Measurements from ENCODE around the gene ALKBH1. TPM values are rescaled to one million over a fixed set of nuclear protein-coding genes. Genes with fewer than 3 reads are reported as not detected.

ALKBH1 gene
- total and polyA plus RNA-seq, 2 of the 13 experiments (the other 11 are each of a cell fraction or from before 2014, with no cell fraction given): 12.5 to 14.3 TPM

- TF ChIP-seq SMAD3 (CRISPR knock-in tag; IDR thresholded peaks at IDR 0.05) (peak; percentile 79; the same call in 1 of the 2 replicates), PRMT3 (CRISPR knock-in tag; IDR thresholded peaks at IDR 0.05; ENCODE audit: borderline replicate concordance, low read depth) (no peak), HNF4G (IDR thresholded peaks at IDR 0.05; ENCODE audit: borderline replicate concordance, low read depth, low read length) (no peak), HNF4G (CRISPR knock-in tag; IDR thresholded peaks at IDR 0.05; ENCODE audit: borderline replicate concordance, low read depth) (no peak), PRDM10 (CRISPR knock-in tag; IDR thresholded peaks at IDR 0.05; ENCODE audit: low read depth) (no peak), YEATS4 (CRISPR knock-in tag; IDR thresholded peaks at IDR 0.05; ENCODE audit: borderline replicate concordance) (peak; percentile 77), HCFC1 (IDR thresholded peaks at IDR 0.05; ENCODE audit: low read depth, low read length) (peak; percentile 69), ZNF101 (CRISPR knock-in tag; IDR thresholded peaks at IDR 0.05; ENCODE audit: borderline replicate concordance, low read depth) (no peak), ZNF143 (CRISPR knock-in tag; IDR thresholded peaks at IDR 0.05) (peak; percentile 68), ZNF589 (CRISPR knock-in tag; conservative IDR thresholded peaks at IDR 0.05) (no peak), MTERF4 (CRISPR knock-in tag; IDR thresholded peaks at IDR 0.05) (no peak), RFXAP (CRISPR knock-in tag; IDR thresholded peaks at IDR 0.05; ENCODE audit: borderline replicate concordance) (peak; percentile 57; the same call in 1 of the 2 replicates), KMT2B (CRISPR knock-in tag; IDR thresholded peaks at IDR 0.05) (peak; percentile 97), ZNF496 (CRISPR knock-in tag; IDR thresholded peaks at IDR 0.05; ENCODE audit: insufficient replicate concordance) (no peak), FOSL2 (CRISPR knock-in tag; IDR thresholded peaks at IDR 0.05) (peak; percentile 22; the same call in 1 of the 2 replicates), ZFP62 (CRISPR knock-in tag; IDR thresholded peaks at IDR 0.05) (no peak), KDM3A (CRISPR knock-in tag; IDR thresholded peaks at IDR 0.05; ENCODE audit: low read depth) (no peak), POLR2AphosphoS5 (IDR thresholded peaks at IDR 0.05; ENCODE audit: low read depth, low read length) (peak; percentile 95), ZNF326 (CRISPR knock-in tag; IDR thresholded peaks at IDR 0.05; ENCODE audit: borderline replicate concordance) (no peak), SMAD1 (CRISPR knock-in tag; IDR thresholded peaks at IDR 0.05; ENCODE audit: borderline replicate concordance, low read depth) (peak; percentile 67; the same call in 1 of the 2 replicates), ZNF83 (CRISPR knock-in tag; IDR thresholded peaks at IDR 0.05; ENCODE audit: borderline replicate concordance) (no peak), ZSCAN29 (CRISPR knock-in tag; conservative IDR thresholded peaks at IDR 0.05) (no peak), ZFP41 (CRISPR knock-in tag; IDR thresholded peaks at IDR 0.05; ENCODE audit: borderline replicate concordance) (no peak), SP5 (CRISPR knock-in tag; IDR thresholded peaks at IDR 0.05; ENCODE audit: borderline replicate concordance, low read depth) (no peak), GABPB1 (CRISPR knock-in tag; IDR thresholded peaks at IDR 0.05) (peak; percentile 100), GPN1 (CRISPR knock-in tag; IDR thresholded peaks at IDR 0.05; ENCODE audit: borderline replicate concordance) (no peak)
Observed at GRCh38 chr14:77707724-77708408, at the start of gene ALKBH1, which contains the start of gene SLIRP (continued).
